BLaER1 (cell line): ENCODE results near the gene JPT2.
"Not testable (repeated sequence)": the region's sequence is repeated elsewhere in the genome, so short reads cannot be mapped to it uniquely, and the experiment has no call there.

Experiments used
- H3K27ac ChIP-seq: shearing (Covaris generic); formaldehyde crosslinking; 2 replicates; pipeline ENCODE4 v1.8.1; 2022
- H3K27me3 ChIP-seq: shearing (Covaris generic); formaldehyde crosslinking; 2 replicates; pipeline ENCODE4 v1.8.1; 2022
- H3K36me3 ChIP-seq: shearing (Covaris generic); formaldehyde crosslinking; 2 replicates; pipeline ENCODE4 v1.8.1; 2022
- H3K4me1 ChIP-seq: shearing (Covaris generic); formaldehyde crosslinking; 2 replicates; pipeline ENCODE4 v1.8.1; 2022
- H3K4me2 ChIP-seq: shearing (Covaris generic); formaldehyde crosslinking; 2 replicates; pipeline ENCODE4 v1.8.1; 2022
- H3K4me3 ChIP-seq: shearing (Covaris generic); formaldehyde crosslinking; 2 replicates; pipeline ENCODE4 v1.8.1; 2022
- H3K9ac ChIP-seq: shearing (Covaris generic); formaldehyde crosslinking; 2 replicates; pipeline ENCODE4 v1.8.1; 2022
- H3K9me3 ChIP-seq: shearing (Covaris generic); formaldehyde crosslinking; 2 replicates; pipeline ENCODE4 v1.8.1; 2022
- H4K20me1 ChIP-seq: shearing (Covaris generic); formaldehyde crosslinking; 2 replicates; pipeline ENCODE4 v1.8.1; 2022
- Cebpa-rat ChIP-seq: shearing (Covaris generic); IDR thresholded peaks from 2 replicates; pipeline ENCODE4 v1.8.1; 2022

JPT2 gene

DNA sequence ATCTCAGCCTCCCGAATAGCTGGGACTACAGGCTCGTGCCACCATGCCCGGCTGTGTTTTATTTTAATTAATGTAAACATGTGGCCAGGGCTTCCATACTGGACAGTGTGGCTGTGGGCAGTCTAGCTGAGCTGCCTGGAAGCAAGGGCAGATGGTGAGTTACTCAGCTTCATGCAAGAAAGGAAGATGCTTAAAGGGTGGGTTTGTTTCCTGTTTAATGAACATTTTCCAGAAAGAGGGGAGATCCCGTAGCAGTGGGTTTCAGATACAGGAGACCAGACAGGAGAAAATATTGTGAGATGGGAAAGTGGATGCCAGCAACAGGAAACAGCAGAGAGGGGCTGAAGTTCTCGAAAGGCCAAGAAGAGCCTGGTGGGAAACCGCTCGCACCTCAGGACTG is 35.3 kb downstream of the JPT2 start:
- Histone ChIP-seq H3K27me3 (no peaks in the 10 kb centered on the region), H4K20me1 (peaks cover 95% of the 10 kb centered on the region), H3K4me1 (peaks cover 70% of the 10 kb centered on the region), H3K9me3 (no peaks in the 10 kb centered on the region), H3K9ac (peak overlapping the region; percentile 27; the same call in 1 of the 2 replicates), H3K4me2 (peak overlapping the region; percentile 60), H3K36me3 (peaks cover 61% of the 10 kb centered on the region), H3K4me3 (no peak overlapping the region), H3K27ac (no peak overlapping the region)
- no peak for TF ChIP-seq Cebpa-rat

DNA sequence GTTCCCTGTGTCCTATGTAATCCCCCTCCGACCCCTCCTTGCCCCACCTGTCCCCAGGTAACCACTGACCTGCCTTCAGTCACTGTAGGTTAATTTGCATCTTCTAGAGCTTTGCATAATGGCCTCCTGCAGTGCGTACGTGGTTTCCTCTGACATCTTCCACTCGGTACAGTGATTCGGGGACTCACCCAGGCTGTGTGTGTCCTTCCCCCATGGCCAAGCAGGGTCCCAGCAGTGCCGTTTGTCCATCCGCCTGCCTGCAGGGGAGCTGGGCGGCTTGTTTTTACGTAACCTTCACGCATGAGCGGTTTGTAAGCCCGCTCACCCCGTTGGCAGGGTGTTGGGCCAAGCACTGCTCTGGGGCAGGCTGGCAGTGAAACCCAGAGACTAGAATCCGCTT is 35.9 kb downstream of the JPT2 start:
- peak overlapping the region; percentile 60 for H3K4me2 ChIP-seq

DNA sequence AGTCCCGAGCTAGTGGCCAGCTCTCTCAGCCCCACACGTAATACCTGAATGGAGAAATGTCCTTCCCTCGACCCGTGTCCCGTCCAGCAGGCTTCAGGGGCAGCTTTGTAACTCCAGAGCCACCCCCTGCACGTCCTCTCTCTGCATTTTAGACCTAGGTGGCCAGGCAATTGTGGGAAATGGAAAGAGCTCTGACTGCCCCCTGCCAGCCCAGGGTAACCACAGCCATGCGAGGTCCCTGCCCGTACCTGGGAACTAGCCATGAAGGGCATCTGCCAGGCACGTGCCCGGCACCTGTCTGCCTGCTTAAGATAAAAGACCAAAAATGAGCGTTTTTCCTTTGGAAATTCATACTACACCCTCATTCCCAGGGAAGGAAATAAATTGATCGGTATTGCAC is 37.1 kb downstream of the JPT2 start:
- Histone ChIP-seq H3K27me3 (no peaks in the 10 kb centered on the region), H3K9ac (no peak overlapping the region), H3K36me3 (peaks cover 43% of the 10 kb centered on the region), H3K9me3 (no peaks in the 10 kb centered on the region), H3K27ac (no peak overlapping the region), H3K4me2 (no peak overlapping the region), H3K4me1 (peaks cover 69% of the 10 kb centered on the region), H4K20me1 (peaks cover 95% of the 10 kb centered on the region), H3K4me3 (no peak overlapping the region)
- no peak for TF ChIP-seq Cebpa-rat

More for the DNA sequence above, 35.9 kb downstream of the JPT2 start:
- H3K4me1 ChIP-seq, result peaks cover 68% of the 10 kb centered on the region
- H3K27ac ChIP-seq, result no peak overlapping the region
- no peak overlapping the region for H3K4me3 ChIP-seq
- peaks cover 95% of the 10 kb centered on the region for H4K20me1 ChIP-seq
- H3K27me3 ChIP-seq, result no peaks in the 10 kb centered on the region
- no peak for TF ChIP-seq Cebpa-rat
- no peaks in the 10 kb centered on the region for H3K9me3 ChIP-seq
- H3K36me3 ChIP-seq, result peaks cover 55% of the 10 kb centered on the region
- no peak overlapping the region for H3K9ac ChIP-seq

DNA sequence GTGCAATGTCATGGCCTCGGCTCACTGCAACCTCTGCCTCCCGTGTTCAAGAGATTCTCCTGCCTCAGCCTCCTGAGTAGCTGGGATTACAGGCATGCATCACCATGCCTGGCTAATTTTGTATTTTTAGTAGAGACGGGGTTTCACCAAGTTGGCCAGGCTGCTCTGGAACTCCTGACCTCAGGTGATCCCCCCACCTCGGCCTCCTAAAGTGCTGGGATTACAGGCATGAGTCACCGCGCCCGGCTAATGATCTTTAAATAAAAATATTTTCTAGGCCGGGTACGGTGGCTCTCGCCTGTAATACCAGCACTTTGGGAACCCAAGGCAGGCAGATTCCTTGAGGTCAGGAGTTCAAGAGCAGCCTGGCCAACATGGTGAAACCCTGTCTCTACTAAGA is 40.2 kb downstream of the JPT2 start:
- not testable (repeated sequence) for H3K27me3 ChIP-seq, H3K4me3 ChIP-seq, H3K9ac ChIP-seq, H3K27ac ChIP-seq, H3K9me3 ChIP-seq, H3K4me2 ChIP-seq
- peaks cover 20% of the 10 kb centered on the region for H3K36me3 ChIP-seq
- H4K20me1 ChIP-seq, result peaks cover 77% of the 10 kb centered on the region
- peaks cover 65% of the 10 kb centered on the region for H3K4me1 ChIP-seq

DNA sequence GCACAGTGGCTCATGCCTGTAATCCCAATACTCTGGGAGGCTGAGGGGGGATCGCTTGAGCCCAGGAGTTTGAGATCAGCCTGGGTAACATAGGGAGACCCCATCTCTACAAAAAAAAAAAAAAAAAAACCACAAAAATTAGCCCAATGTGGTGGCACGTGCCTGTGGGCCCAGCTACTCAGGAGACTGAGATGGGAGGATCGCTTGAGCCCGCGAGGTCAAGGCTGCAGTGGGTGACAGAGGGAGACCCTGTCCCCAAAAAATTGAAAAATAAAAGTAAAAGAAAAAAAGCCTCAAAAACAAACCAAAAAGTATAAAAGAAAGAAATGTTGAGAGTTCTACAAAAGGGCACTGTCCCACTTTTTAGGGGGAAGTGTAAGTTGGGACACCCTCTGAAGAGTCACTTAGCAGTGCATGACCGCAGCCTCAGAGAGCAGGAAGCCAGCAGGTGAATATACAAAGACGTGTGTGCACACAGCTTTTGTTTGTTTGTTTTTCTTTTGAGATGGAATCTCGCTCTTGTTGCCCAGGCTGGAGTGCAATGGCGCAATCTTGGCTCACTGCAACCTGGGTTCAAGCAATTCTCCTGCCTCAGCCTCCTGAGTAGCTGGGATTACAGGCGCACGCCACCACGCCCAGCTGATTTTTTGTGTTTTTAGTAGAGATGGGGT is 41.6 kb downstream of the JPT2 start:
- H3K27ac ChIP-seq, result peak overlapping the region; percentile 26; the same call in 1 of the 2 replicates
- peak overlapping the region; percentile 16; the same call in 1 of the 2 replicates for H3K4me2 ChIP-seq
- H4K20me1 ChIP-seq, result peaks cover 77% of the 10 kb centered on the region
- H3K9me3 ChIP-seq, H3K4me3 ChIP-seq, H3K9ac ChIP-seq, H3K27me3 ChIP-seq: not testable (repeated sequence)
- H3K36me3 ChIP-seq, result peaks cover 30% of the 10 kb centered on the region
- H3K4me1 ChIP-seq, result peaks cover 65% of the 10 kb centered on the region

DNA sequence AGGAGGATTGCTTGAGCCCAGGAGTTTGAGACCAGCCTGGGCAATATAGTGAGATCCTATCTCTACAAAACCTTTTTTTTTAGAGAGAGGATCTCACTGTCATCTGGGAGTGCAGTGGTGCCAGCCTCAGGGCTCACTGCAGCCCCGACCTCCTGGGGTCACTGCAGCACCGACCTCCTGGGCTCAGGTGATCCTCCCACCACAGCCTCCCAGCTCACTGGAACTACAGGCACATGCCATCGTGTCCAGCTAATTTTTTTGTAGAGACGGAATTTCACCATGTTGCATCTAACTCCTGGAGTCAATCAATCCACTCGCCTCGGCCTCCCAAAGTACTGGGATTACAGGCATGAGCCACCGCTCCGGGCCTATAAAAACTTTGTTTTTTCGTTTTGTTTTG is 43.3 kb downstream of the JPT2 start:
- Histone ChIP-seq H3K36me3 (peaks cover 30% of the 10 kb centered on the region), H3K4me3 (no peak overlapping the region), H3K4me1 (peaks cover 76% of the 10 kb centered on the region), H3K9ac (no peak overlapping the region), H3K27me3 (no peaks in the 10 kb centered on the region), H3K4me2 (peak overlapping the region; percentile 75), H4K20me1 (peaks cover 70% of the 10 kb centered on the region), H3K27ac (peak overlapping the region; percentile 29; the same call in 1 of the 2 replicates), H3K9me3 (no peaks in the 10 kb centered on the region)
- TF ChIP-seq Cebpa-rat, result no peak

DNA sequence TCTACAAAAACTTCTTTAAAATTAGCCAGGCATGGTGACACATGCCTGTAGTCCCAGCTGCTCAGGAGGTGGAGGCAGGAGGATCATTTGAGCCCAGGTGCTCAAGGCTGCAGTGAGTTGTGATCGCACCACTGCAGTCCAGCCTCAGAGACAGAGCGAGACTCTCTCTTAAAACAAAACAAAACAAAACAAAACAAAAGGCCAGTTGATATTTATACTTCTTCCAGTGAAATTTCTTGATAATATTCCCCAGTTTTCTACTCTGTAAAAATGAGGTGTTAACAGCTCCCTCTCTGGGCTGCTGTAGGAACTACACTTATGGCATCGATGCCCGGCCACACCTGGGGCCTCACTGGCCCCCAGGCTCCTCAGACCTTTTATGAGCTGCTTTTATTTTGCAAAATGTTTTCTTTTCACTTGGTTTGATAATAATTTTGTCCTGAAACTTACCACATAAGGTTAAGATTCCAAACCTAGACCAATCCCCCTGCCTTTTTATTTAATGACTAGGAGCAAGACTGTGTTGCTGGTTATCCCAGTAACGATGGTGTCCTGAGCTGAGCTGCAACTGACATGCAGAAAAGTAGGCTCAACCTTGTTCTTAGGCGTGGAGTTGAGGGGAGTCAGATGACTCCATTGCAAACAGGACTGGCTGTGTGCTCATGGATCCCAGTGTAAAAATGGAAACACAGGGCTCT is 45.5 kb downstream of the JPT2 start:
- no peaks in the 10 kb centered on the region for H3K9me3 ChIP-seq
- H3K27me3 ChIP-seq, result no peaks in the 10 kb centered on the region
- H3K4me1 ChIP-seq, result peaks cover 64% of the 10 kb centered on the region
- peaks cover 49% of the 10 kb centered on the region for H3K36me3 ChIP-seq
- H3K9ac ChIP-seq, result peak overlapping the region; percentile 18; the same call in 1 of the 2 replicates
- H3K4me2 ChIP-seq, result peak overlapping the region; percentile 75
- no peak for TF ChIP-seq Cebpa-rat
- no peak overlapping the region for H3K4me3 ChIP-seq
- peaks cover 71% of the 10 kb centered on the region for H4K20me1 ChIP-seq
- peak overlapping the region; percentile 78 for H3K27ac ChIP-seq

DNA sequence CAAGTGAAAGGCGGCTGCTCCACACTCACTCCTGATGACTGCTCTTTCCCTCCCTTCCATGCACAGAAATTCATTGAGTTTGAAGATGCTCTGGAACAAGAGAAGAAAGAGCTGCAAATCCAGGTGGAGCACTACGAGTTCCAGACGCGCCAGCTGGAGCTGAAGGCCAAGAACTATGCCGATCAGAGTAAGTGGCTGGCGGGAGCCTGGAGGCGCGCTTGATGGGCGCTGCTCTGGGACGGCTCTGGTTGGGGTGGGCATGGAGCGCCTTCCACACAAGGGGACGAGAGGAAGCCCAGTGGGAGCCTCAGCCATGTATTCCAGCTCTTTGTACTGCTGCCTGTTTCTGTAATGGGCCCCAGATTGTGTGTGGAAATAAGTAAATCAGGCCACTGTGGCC is 46.4 kb downstream of the JPT2 start:
- no peak overlapping the region for H3K4me3 ChIP-seq
- peaks cover 56% of the 10 kb centered on the region for H3K4me1 ChIP-seq
- peak overlapping the region; percentile 75 for H3K4me2 ChIP-seq
- TF ChIP-seq Cebpa-rat, result no peak
- peak overlapping the region; percentile 35 for H3K27ac ChIP-seq
- 0 out of 2 replicates have a peak overlapping the region, but pooled peaks have one; percentile 18 for H3K9ac ChIP-seq
- H3K9me3 ChIP-seq, result no peaks in the 10 kb centered on the region
- H3K36me3 ChIP-seq, result peaks cover 58% of the 10 kb centered on the region
- peaks cover 70% of the 10 kb centered on the region for H4K20me1 ChIP-seq
- no peaks in the 10 kb centered on the region for H3K27me3 ChIP-seq

DNA sequence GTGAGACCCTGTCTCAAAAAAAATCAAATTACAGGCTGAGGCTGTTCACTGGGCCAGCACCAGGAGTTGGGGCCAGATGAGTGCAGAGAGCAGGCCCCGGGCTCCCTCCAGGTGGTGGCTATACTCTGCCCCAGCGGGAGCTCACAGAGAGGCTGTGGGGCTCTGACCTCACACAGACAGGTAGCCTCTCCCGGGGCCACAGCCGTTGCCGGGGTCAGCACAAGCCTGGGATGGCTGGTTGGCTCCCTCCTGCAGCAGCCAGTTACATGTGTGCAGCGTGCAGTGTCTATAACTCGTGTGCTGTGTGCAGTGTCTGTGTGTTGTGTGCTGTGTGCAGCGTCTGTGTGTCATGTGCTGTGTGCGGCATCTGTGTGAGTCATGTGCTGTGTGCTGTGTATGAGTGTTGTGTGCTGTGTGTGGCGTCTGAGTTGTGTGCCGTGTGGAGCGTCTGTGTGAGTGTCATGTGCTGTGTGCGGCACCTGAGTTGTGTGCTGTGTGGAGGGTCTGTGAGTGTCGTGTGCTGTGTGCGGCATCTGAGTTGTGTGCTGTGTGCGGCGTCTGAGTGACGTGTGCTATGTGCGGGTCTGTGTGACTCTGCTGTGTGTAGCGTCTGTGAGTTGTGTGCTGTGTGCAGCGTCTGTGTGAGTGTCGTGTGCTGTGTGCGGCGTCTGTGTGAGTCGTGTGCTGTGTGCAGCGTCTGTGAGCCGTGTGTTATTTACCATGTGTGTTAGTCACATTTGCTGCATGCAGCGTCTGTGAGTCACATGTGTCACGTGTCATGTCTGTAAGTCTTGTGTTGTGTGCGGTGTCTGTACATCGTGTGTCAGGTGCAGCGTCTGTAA is 48.8 kb downstream of the JPT2 start:
- H3K27me3 ChIP-seq, result no peaks in the 10 kb centered on the region
- H3K4me3 ChIP-seq, result no peak overlapping the region
- H3K4me1 ChIP-seq, result peaks cover 39% of the 10 kb centered on the region
- H3K36me3 ChIP-seq, result peaks cover 80% of the 10 kb centered on the region
- TF ChIP-seq Cebpa-rat, result no peak
- no peak overlapping the region; the same call in 1 of the 2 replicates for H3K9ac ChIP-seq
- H3K9me3 ChIP-seq, result no peaks in the 10 kb centered on the region
- H3K27ac ChIP-seq, result no peak overlapping the region
- H4K20me1 ChIP-seq, result peaks cover 65% of the 10 kb centered on the region
- H3K4me2 ChIP-seq, result no peak overlapping the region
